ENCODE data around the gene NHS. TPM values are rescaled to one million over a fixed set of nuclear protein-coding genes. Genes with fewer than 3 reads are reported as not detected.

The NHS gene
- total and polyA plus RNA-seq, 2 of the 13 experiments (the other 11 are each of a cell fraction or from before 2014, with no cell fraction given) = 0.02 TPM; not detected in 1

GRCh38 chrX:17472424-17472823 is 97.4 kb downstream of the NHS start:
- no peak overlapping the region for H3K9ac ChIP-seq (ENCODE audit: insufficient read depth, low read depth, low read length)
- H4K20me1 ChIP-seq (ENCODE audit: insufficient read depth, low read length) = no peaks in the 10 kb centered on the region
- H3K9me3 ChIP-seq (ENCODE audit: low read length) = no peaks in the 10 kb centered on the region
- no peaks in the 10 kb centered on the region for H3K79me2 ChIP-seq (ENCODE audit: insufficient read depth, low read length)
- DNase-seq (ENCODE audit: low spot score) (no peak), ATAC-seq (no peak), FAIRE-seq (no peak)
- H2AFZ ChIP-seq (ENCODE audit: low read length) = no peak overlapping the region
- POLR2A ChIA-PET = no interaction called here
- no peaks in the 10 kb centered on the region for H3K4me1 ChIP-seq (ENCODE audit: insufficient read depth, low read length)
- WGBS (ENCODE audit: low lambda C conversion rate) = 0% methylated on average over 1 of the region's 1 CpG
- no peak overlapping the region for H3K4me2 ChIP-seq (ENCODE audit: low read depth, low read length)
- intact Hi-C loops (cut with micrococcal nuclease; ENCODE audit: unreplicated experiment) (no loop called here), in situ Hi-C loops (cut with HindIII; ENCODE audit: extremely low pct_ligation_motif_present, low pct_unique_long_range_greater_than_20kb) (no loop called here)
- no peaks in the 10 kb centered on the region for H3K36me3 ChIP-seq (replicated peaks in 1 of 2; ENCODE audit: control insufficient read depth in 1 of 2, insufficient read depth in 2 of 2, low read length in 2 of 2)
- H3K4me3 ChIP-seq (replicated peaks in 1 of 3; ENCODE audit: insufficient read depth in 1 of 3, low read depth in 2 of 3, low read length in 3 of 3) = no peak overlapping the region
- CTCF ChIA-PET (ENCODE audit: low intra/inter-chr PET ratio, low total read pairs) = no interaction called here
- no peaks in the 10 kb centered on the region for H3K27me3 ChIP-seq (ENCODE audit: control insufficient read depth in 1 of 2, insufficient read depth in 2 of 2, low read length in 2 of 2)
- no TSS peak for BruUV-seq (replicated peaks)
- H3K27ac ChIP-seq (ENCODE audit: extremely low read length, insufficient read depth, low read length) = no peak overlapping the region
- TF ChIP-seq ZNF414 (CRISPR knock-in tag; IDR thresholded peaks at IDR 0.05) (no peak), GPBP1L1 (CRISPR knock-in tag; IDR thresholded peaks at IDR 0.05) (no peak), XRCC5 (optimal IDR thresholded peaks at IDR 0.05; ENCODE audit: low read length) (no peak), ZNF891 (CRISPR knock-in tag; IDR thresholded peaks at IDR 0.05) (no peak), ZNF597 (CRISPR knock-in tag; IDR thresholded peaks at IDR 0.05) (no peak), FIP1L1 (IDR thresholded peaks at IDR 0.05; ENCODE audit: borderline replicate concordance, insufficient read depth, low read depth, low read length) (no peak), ZNF7 (CRISPR knock-in tag; IDR thresholded peaks at IDR 0.05) (no peak)
